ENCODE results near the gene ATXN7L3.

The ATXN7L3 gene

DNA sequence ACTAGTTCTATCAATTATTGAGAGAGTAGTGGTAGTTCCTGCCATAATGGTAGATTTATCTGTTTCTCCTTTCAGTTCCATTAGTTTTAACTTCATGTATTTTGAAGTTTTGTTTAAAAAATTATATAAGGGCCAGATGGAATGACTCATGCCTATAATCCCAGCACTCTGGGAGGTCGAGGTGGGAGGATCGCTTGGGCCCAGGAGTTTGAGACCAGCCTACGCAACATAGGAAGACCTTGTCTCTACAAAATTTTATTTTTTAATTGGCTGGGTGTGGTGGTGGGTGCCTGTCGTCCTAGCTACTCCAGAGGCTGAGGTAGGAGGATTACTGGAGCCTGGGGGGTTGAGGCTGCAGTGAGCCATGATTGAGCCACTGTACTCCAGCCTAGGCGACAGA, 33.9 kb upstream of the ATXN7L3 start:
- H3K27ac ChIP-seq = no peak overlapping the region
- no peak overlapping the region for H3K4me3 ChIP-seq
- no peak for TF ChIP-seq CTCF (IDR thresholded peaks at IDR 0.05)
- no peak for DNase-seq (ENCODE audit: low spot score)

- TF ChIP-seq CTCF (IDR thresholded peaks at IDR 0.05) = no peak
- no peak for DNase-seq (ENCODE audit: low spot score)
- Histone ChIP-seq H3K4me3 (no peak overlapping the region), H3K27ac (no peak overlapping the region)
Observed at GRCh38 chr17:44232061-44232460, 32.4 kb upstream of the ATXN7L3 start.

GRCh38 chr17:44230140-44230539, 30.5 kb upstream of the ATXN7L3 start:
- no peak overlapping the region for H3K4me3 ChIP-seq
- TF ChIP-seq CTCF (IDR thresholded peaks at IDR 0.05) = no peak
- no peak for DNase-seq (ENCODE audit: low spot score)
- H3K27ac ChIP-seq = no peak overlapping the region

- no peak overlapping the region for H3K27ac ChIP-seq
- TF ChIP-seq CTCF (IDR thresholded peaks at IDR 0.05) = no peak
- no peak overlapping the region for H3K4me3 ChIP-seq
- no peak for DNase-seq (ENCODE audit: low spot score)
Observed at GRCh38 chr17:44229090-44229489, 29.4 kb upstream of the ATXN7L3 start.

DNA sequence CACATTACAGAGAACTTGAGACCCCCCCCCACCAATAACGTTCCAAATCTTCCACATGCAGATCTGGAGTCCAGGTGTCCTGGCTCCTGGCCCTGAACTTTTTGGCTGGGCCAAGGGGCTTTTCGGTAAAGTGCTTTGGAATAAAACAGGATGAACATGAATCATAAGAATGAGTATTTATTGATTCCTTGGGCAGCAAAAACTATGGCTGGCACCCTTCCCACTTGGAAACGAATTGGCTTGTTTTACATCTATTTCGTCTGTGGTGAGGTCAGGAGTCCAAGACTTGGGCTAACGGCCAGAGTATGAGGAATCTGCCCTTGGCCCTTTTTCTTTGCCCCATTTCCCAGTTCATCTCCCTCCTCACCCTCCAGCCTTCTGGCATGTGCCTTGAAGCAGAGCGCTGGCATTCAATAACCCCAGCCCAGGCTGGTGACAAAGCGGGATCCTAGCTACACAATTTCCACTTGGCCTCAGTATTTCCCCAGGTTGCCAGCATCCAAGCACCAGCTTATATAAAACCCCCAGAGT, 23.9 kb upstream of the ATXN7L3 start:
- Histone ChIP-seq H3K4me3 (no peak overlapping the region), H3K27ac (peak overlapping the region; percentile 4 to 98)
- no peak for TF ChIP-seq CTCF (IDR thresholded peaks at IDR 0.05)
- no peak for DNase-seq (ENCODE audit: low spot score)

DNA sequence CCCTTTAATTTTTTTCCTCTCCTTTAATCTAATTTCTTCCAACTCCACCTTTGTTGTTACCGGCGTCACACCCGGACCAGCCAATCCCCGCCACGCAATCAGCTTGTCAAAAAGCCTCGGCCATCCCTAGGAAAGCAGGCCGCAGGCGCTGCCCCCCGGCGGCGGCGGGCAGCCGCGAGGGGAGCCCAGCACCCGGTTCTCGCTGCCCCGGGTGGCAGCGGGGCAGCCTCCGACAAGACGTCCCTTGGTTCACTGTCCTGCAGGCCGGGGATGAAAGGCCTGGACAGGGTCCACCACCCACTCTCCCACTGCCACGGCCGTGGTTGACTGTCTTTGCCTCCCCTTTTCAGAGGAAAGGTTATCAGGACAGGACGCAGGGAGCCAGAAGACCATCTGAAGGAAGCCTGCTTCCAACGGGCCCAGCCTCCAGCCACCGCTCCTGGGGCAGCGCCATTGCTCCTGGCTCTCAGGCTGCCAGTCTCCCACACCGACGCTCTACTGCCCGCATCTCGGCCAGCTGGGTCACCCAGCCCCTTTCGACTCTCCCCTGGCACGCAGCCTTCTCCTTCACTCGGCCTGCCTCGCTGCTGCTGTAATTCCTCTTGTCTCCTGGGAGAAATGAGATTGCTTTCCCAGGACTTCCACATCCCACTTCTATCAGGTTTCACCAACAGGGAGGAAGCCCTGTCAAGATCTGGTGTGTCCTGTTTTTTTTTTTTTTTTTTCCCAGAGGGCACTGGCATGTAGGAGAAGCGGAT, 22.6 kb upstream of the ATXN7L3 start:
- no peak for TF ChIP-seq CTCF (IDR thresholded peaks at IDR 0.05)
- peak overlapping the region; percentile 98 for H3K27ac ChIP-seq
- DNase-seq (ENCODE audit: low spot score) = peak; percentile 88
- H3K4me3 ChIP-seq = peak overlapping the region; percentile 89

GRCh38 chr17:44221862-44222111, 22.1 kb upstream of the ATXN7L3 start:
- no peak for TF ChIP-seq CTCF (IDR thresholded peaks at IDR 0.05)
- DNase-seq (ENCODE audit: low spot score) = no peak
- peak overlapping the region; percentile 89 for H3K4me3 ChIP-seq
- peak overlapping the region; percentile 98 for H3K27ac ChIP-seq
